Activated CD4-positive, alpha-beta T cell treated with anti-CD3 and anti-CD28 coated beads, Interleukin-2, amount 50 U/mL, for 16 hours (primary cell): Measurements from ENCODE around the gene MMGT1.
"Not testable (repeated sequence)": the region's sequence is repeated elsewhere in the genome, so short reads cannot be mapped to it uniquely, and the experiment has no call there.

Experiments
- DNase-seq: peaks from one replicate; pipeline ENCODE4 v3.0.0-alpha.2; 2020

The MMGT1 gene

GRCh38 chrX:135920516-135920915, 53.3 kb downstream of the MMGT1 start:
- DNase-seq, result not testable (repeated sequence)

GRCh38 chrX:135914404-135914803, 59.4 kb downstream of the MMGT1 start:
- no peak for DNase-seq
